Measurements from ENCODE around the gene HACD3.
"Not testable (repeated sequence)": the region's sequence is repeated elsewhere in the genome, so short reads cannot be mapped to it uniquely, and the experiment has no call there.

Gene HACD3

DNA sequence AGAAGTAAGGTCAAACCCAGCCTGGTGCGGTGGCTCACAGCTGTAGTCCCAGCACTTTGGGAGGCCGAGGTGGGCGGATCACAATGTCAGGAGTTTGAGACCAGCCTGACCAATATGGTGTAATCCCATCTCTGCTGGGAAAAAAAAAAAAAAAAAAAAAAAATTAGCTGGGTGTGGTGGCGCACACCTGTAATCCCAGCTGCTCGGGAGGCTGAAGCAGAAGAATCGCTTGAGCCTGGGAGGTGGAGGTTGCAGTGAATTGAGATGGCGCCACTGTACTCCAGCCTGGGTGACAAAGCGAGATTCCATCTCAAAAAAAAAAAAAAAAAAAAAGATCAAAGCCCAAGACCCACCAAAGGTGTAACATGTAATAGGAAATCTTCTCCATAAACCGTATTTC lies 19.0 kb downstream of the HACD3 start:
- DNase-seq (ENCODE audit: low spot score) = not testable (repeated sequence)

DNA sequence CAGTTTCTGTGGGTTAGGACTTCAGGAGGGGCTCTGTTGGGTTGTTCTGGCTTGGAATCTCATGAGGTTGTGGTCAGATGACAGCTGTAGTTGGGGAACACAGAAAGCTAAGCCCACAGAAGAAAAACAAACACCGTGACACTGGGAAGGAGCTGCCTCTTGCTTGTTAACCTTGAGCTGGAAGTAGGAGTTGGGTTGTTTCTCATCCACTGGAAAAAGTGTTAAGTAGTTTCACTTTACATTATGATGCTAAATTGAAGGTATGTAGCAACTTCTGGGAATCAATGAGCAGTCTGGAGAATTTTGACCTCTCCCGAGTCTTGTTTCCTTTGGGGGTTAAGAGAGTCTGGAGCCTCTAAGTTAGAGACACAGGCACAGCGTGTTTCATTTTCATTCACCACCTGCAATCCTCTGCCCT lies 20.4 kb downstream of the HACD3 start:
- no peak for DNase-seq (ENCODE audit: low spot score)

DNA sequence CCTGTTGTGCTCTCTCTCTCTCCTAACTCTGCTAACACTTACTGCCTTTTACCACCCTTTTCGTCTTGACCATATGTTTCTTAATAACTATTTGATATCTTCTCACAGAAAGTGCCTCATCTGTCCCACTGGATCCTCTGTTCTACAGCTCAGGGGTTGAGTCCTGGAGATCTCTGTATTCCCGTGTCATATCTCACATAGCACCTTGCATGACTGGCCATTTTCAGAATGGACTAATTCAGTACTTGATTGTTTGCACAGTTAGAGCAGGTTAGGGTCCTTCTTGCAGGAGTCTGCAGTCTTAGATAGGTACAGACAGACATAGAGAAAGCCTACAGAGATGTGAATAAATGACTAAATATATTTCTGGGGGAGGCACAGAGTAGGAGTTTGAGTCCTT lies 20.9 kb downstream of the HACD3 start:
- DNase-seq (ENCODE audit: low spot score) = no peak

DNA sequence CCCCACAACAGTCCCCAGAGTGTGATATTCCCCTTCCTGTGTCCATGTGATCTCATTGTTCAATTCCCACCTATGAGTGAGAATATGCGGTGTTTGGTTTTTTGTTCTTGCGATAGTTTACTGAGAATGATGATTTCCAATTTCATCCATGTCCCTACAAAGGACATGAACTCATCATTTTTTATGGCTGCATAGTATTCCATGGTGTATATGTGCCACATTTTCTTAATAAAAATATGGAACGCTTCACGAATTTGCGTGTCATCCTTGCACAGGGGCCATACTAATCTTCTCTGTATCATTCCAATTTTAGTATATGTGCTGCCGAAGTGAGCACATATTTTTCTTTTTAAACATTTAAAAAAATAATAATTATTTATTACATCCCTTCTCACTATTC lies 22.6 kb downstream of the HACD3 start:
- DNase-seq (ENCODE audit: low spot score) = not testable (repeated sequence)

DNA sequence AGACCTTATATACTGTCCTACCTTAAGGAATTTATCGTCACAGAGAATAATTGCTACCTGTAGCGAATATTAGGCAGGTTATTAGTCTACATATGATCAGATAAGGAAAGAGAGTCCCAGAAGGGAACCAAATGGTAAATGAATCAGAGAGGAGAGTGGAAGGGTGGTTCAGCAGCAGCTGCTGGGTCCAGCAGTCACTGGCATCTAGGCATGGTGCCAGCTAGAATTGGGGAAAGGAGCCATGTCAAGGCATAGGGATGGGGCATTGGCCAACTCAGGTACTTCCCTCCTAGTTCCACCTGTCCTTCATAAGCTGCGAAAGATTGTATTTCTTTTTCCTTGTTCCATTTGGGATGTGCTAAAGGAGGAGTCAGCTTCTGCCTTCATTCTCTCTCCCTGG lies 23.4 kb downstream of the HACD3 start:
- DNase-seq (ENCODE audit: low spot score) = no peak

DNA sequence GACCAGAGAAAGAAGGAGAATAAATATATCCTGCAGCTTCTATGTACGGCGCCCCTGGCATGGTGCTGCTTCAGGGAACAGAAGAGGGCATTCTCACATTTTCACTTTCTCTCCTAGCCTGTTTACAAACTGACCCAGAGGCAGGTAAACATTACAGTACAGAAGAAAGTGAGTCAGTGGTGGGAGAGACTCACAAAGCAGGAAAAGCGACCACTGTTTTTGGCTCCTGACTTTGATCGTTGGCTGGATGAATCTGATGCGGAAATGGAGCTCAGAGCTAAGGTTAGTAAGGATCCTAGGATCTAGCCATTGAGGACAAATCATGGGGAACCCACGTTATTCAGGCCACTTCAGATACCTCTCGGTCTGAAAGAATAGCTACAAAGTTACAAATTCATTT lies 26.4 kb downstream of the HACD3 start:
- DNase-seq (ENCODE audit: low spot score) = no peak

DNA sequence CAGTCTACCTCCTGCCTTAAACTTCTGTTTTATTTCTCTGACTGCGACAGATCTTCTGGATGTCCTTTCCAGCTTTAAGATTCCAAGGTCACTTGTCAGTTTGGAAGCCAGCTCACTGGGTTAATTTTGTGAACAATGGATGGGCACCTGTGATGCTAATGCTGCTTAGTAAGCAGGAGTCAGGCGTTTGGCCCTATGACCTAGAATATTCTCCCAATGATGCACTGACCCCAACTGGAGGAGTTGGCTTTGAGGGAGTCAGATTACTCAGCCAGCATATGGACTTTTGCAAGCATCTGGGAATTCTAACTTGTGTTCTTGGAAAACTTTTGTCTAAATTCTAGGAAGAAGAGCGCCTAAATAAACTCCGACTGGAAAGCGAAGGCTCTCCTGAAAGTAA lies 28.1 kb downstream of the HACD3 start:
- peak; percentile 16 for DNase-seq (ENCODE audit: low spot score)

DNA sequence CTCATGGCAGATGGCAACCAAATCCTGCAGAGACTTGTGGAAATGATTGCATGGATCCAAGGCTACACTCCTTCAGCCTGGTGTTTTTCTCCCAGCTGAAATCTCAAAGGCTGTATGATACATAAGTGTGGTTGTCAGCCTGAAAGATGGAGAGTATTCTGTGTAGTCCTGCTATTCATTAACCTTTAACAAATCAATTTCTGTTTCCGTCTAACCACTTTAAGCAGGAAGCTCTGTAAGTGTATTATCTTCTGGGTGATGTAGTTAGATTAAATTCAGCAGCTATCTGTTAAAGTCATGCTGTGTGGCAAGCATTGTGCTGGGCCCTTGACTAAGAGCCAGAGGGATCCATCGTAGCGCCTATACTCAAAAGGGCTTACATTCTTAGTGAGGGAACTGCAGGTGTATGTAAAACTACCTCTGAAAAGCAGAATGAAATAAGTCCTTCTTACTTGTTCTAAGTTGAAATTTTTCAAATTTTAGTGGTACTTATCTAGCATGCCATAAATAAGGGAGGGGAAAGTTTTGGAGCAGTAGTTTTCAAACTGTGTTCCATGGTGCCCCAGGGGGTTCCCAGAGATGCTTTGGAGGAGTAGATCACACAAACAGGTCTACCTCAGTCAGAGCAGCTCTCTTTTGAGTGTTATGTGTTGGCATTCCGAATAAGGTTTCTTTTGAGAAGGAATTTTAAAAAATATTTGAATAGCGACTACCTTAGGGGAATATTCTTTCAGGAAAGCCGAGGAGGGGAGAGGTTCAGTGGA lies 28.9 kb downstream of the HACD3 start:
- DNase-seq (ENCODE audit: low spot score) = no peak

DNA sequence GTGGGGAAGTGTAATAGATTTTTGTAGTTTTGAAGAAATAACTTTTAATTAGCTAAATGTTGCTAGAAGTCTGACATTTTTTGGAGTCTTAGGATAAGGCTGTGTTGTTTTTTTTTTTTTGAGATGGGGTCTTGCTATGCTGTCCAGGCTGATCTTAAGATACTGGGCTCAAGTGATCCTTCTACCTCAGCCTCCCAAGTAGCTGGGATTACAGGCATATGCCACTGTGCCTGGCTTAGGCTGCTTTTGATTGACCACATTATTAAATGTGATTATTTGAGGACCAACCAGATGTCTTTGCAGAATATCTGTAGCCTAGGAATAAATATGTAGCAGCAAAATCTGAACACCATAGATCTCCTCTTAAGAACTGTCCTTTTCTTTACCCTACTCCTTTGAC lies 29.7 kb downstream of the HACD3 start:
- no peak for DNase-seq (ENCODE audit: low spot score)

DNA sequence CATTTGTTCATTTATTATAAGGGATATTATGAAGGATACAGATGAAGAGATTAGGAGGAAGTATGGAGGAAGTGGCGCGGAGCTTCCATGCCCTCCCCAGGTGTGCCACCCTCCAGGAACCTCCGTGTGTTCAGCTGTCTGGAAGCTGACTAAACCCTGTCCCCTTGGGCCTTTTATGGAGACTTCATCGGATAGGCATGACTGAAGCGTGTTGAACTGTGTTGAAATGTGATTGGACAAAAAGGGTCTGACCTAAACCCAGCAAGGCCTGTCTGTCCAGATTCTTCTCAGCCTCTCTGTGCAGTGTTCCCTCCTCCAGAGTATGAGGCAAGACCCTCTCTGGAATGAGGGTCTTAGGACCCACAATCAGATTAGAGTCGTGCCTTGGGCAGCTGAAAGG lies 31.7 kb downstream of the HACD3 start:
- no peak for DNase-seq (ENCODE audit: low spot score)

DNA sequence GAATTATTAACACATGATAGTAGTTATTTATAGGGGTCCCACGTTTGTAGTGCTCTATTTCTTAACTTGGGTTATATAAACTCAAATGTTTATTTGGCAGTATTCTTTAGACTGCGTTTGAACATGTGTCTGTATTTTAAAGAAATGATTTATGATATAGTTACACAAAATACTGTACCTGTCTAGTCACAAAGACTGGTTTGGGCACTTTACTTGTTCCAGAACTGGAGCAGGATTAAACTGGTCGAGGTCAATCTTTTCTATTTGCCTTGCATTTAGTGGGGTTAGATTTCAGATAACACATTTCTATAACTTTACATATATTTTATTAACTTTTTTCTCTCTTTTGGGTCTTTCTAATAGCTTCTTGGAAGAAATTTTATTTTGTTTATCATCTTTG lies 39.5 kb downstream of the HACD3 start:
- no peak for DNase-seq (ENCODE audit: low spot score)

DNA sequence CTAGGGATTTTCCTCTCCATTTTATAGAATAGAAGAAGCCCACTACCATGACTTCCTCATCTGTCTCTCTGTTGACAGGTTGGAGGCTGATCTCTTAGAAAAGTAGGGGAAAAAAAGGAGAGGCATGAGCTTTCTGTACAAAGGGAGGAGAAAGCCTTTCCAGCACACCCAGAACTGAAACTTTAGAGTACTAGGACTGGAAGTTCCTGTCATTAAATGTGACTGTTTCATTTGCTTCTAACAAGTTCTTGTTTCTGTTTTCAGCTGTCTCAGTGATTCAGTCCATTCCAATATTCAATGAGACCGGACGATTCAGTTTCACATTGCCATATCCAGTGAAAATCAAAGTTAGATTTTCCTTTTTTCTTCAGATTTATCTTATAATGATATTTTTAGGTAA lies 41.7 kb downstream of the HACD3 start:
- no peak for DNase-seq (ENCODE audit: low spot score)

DNA sequence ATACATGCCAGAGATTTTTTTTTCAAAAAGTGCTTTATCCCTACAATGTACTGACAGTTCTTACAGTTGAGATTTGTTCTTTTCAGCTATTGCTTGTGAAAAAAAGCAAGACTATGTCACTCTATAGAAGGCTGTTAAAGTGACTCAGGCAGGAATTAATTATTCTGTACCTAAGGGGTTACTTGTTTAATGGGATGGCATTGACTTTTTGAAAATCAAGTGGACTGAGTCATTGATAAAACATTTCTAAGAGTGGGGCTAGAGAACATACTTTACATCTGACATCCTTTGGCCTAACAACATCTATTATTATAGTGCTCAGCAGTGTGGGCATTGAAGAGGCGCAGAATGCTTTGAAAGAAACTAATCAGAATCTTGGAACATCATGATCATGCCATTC lies 46.4 kb downstream of the HACD3 start:
- no peak for DNase-seq (ENCODE audit: low spot score)

DNA sequence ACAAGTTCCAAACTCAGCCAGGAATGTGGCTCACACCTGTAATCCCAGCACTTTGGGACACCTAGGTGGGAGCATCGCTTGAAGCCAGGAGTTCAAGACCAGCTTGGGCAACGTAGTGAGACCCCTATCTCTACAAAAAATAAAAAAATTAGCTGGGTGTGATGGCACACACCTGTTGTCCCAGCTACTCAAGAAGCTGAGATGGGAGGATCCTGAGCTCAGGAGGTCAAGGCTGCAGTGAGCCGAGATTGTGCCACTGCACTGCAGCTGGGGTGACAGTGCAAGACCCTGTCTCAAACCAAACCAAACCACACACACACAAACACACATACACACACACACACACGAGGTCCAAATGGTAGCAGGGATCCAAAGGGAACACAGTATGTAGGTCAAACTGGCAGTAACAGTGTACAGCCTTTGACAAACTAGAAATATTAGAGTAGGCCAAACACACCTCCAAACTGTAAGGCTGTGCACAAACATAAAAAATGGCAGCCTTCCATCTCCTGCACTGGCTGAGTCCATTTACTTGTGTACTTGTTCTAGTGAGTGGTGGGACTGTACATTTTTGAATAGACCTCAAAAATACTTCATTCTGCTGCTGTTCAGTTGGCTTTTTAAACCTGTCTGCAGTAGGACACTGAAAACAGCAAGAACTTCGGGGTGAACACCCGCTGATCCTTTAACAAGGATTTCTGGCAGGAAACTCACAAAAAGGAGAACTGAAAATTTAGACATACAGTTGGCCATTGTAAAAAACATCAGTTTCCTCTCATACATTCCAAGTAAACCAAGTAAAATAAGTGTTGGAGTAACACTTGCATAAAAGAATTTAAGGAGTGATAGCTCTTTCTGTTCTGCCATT lies 47.1 kb downstream of the HACD3 start:
- DNase-seq (ENCODE audit: low spot score) = no peak

DNA sequence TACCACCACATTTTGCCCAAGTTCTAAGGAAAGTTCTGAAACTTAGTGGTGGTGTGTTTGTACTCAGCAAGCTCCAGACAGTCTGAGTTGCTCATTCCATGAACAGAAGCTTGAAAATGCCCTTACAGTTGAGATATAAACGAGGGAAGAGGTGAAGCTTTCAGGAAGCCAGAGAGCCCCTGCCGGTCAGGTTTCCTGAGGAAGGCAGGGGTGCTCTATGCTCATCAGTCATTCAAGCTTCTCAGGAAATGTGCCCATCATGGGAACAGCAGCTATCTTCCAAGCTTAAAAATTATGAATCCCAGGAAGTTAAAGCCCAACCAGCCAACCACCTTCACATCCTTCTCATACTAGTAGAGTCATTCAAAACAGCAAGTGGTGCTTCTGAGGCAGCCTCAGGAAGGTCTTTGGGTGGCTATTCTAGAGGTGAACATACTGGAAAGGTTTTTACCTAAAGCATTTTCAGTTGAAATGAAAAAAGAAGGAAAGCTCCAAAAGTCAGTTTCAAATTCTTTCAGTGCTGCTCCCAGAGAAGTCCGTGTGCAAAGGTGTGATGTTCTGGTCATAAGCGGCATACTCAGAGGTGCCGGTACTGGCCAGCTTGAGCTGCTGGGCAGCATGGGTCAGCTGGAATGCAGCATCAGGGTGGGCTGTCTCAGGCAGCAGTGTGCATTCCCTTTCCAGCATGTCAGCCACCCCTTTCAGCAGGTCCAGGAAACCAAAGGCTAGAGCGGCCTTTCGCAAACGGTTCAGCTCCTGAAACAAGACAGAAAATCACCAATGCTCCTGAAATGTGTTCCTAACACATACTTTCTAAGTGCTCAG lies 48.9 kb downstream of the HACD3 start:
- no peak for DNase-seq (ENCODE audit: low spot score)

DNA sequence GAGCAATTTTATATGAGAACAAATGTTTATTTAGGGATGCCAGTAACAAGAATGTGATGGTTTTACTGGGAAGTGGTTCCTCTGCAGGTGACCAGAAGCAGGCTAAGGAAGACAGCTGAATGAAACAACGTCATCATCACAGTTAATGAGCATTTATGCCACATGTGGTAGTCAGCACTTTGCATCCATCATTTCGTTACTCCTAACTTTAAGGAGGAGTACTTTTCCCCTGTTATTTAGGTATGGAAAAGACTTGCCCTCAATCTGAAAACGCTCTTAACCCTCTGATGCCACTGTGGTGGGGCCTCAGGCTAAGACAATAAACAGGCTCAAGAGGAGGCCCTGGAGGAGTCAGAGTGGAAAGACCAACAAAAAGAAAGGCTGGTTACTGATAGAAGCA lies 49.5 kb downstream of the HACD3 start:
- no peak for DNase-seq (ENCODE audit: low spot score)

DNA sequence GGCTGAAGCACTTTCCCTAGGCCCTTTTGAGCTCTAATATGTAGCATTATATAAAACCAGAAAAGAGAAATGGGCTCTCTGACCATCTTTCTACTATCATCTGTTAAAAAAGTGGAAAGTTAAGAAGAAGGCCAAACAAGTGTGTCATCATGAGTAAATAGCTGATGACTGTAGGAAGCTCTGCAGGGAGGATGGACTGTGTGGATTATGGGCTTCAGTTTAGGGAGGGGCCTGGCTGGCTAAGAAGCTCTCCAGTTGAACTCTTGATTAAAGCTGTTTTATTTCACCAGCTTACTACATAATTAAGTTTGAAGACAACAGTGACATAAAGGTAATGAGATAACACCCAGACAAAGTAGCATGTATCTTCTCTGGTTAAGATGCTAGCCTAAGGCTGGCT lies 50.0 kb downstream of the HACD3 start:
- peak; percentile 72 for DNase-seq (ENCODE audit: low spot score)

DNA sequence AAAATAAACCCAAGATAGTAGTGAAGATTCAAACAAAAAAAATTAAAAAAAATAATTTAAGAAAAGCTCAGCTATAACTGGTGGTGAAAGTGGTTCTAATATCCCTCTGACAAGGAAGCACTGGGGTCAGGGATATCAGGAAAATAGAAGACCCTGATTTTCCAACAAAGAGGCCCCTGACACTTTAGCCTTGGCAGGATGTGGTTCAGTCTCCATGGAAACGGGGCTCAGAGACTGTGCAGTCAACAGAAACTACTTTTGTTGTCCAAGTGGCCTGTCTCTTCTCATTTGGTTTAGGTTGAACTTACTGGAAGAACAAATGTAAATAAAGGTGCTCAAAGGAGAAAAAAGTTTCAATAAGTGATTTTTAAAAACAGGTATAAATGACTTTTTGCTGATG lies 53.4 kb downstream of the HACD3 start:
- DNase-seq (ENCODE audit: low spot score) = no peak

DNA sequence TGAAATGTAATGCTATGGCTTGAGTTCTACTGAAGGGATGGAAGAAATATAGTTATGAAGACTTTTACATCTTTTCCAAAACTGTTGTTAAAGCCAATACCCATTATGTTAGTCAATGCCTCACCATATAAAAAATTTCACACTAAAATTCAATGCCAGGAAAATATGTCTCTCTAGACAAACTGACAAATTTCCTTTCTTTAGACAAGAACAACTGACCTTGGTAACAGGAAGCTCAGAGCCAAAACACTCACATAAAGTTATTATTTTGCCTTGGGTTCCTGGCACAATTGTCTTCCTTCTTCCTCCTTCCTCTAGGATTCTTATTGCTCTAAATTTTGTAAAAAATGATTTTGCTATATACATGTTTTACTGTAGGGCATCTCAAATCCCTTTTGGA lies 54.0 kb downstream of the HACD3 start:
- DNase-seq (ENCODE audit: low spot score) = no peak

DNA sequence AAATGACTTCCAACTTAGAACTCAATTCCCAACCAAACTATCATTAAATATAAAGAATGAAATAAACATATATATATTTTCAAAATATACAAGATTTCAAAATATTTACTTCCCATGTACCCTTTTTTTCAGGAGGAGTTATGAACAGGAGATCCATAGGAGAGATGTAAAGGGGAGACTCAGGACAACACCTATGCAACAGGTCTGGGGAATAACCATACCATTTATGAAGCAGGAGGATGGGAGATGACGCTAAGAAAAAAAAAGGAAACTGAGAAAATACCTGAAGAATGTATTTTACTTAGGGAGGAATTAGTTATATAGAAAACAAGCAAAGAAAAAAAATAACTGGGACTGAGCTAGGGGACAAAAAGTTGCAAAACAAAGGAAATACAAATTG lies 56.8 kb downstream of the HACD3 start:
- no peak for DNase-seq (ENCODE audit: low spot score)

DNA sequence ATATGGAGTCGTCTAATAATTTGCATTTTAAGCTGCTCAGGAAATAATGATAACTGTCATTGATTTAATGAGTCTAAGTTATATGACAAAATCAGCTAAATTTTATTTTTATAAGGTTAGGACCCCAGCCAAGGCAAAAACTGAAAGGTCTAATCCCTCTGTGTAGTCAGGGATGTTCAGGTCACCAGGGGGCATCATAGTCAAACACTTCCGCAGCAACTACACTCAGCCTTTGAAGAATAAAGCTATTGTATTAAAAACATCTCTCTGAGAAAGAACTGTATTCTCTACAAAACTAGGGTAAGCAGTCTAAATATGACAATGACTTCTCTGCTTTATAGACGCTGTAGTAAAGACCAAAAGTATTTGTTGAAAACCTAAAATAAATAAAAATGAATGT lies 65.7 kb downstream of the HACD3 start:
- no peak for DNase-seq (ENCODE audit: low spot score)

DNA sequence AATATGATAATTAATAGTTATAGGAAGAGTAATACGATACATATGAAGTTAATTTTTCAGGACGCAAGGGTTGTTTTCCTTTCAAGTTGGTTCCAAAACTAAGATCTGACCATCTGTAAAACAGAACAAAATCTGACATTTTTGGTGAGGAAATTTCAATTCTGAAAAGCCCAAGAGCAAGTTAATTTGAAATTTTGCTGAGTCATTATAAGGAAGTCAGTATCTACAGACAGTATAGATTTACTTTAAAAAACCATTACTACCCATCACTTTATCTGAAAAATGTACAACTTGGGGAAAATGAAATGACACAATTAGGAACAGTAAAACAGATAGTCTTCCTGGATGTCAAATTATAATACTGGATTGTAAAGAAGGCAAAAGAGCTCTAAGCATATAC lies 68.2 kb downstream of the HACD3 start:
- no peak for DNase-seq (ENCODE audit: low spot score)

DNA sequence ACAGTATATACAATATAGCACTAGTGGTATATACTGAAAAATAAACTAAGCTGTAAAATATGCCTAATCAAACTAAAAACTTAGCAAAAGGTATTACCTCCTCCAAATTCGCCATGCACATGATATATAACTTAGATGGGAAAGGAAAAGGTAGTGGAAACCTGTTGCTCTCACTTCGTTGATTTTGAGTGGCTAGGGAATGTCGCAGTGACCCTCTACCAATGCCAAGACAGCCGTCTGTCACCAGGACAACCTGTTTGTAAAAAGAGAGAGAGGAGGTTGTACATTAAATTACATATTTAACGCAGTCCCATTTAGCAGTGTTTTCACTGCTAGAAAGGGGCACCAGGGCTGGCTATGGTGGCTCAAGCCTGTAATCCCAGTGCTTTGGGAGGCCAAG lies 69.4 kb downstream of the HACD3 start:
- DNase-seq (ENCODE audit: low spot score) = no peak

Data from RKO (cell line).